HepG2 (cell line): ENCODE measurements around the gene PCCB.
"Not testable (repeated sequence)": the region's sequence is repeated elsewhere in the genome, so short reads cannot be mapped to it uniquely, and the experiment has no call there.

ENCODE experiments used
- BHLHE40 ChIP-seq: IDR thresholded peaks from 2 replicates; pipeline ENCODE4 v1.6.1; 2011; ENCODE audit warnings: low read length, improper control_type of control experiment
- BRCA1 ChIP-seq: sonication (generic); formaldehyde crosslinking; IDR thresholded peaks from 2 replicates; pipeline ENCODE4 v1.4.0; 2020; ENCODE audit warnings: missing genetic modification reagents
- MYPOP ChIP-seq: sonication (generic); formaldehyde crosslinking; IDR thresholded peaks from 2 replicates; pipeline ENCODE4 v1.8.1; 2023; ENCODE audit warnings: mild to moderate bottlenecking, moderate library complexity, missing genetic modification reagents
- NFIB ChIP-seq: sonication (generic); formaldehyde crosslinking; IDR thresholded peaks from 2 replicates; pipeline ENCODE4 v1.9.0; 2021; ENCODE audit warnings: missing genetic modification reagents, mild to moderate bottlenecking, borderline replicate concordance
- RNF2 ChIP-seq: fragments of 450-650 bp; conservative IDR thresholded peaks from 2 replicates; pipeline ENCODE4 v1.6.1; 2016; ENCODE audit warnings: low read depth
- TARDBP ChIP-seq: sonication (generic); formaldehyde crosslinking; IDR thresholded peaks from 2 replicates; pipeline ENCODE4 v1.8.0; 2022; ENCODE audit warnings: mild to moderate bottlenecking, missing genetic modification reagents
- ZNF224 ChIP-seq: sonication (generic); formaldehyde crosslinking; IDR thresholded peaks from 2 replicates; pipeline ENCODE4 v1.5.0; 2020; ENCODE audit warnings: mild to moderate bottlenecking, missing genetic modification reagents

DNA sequence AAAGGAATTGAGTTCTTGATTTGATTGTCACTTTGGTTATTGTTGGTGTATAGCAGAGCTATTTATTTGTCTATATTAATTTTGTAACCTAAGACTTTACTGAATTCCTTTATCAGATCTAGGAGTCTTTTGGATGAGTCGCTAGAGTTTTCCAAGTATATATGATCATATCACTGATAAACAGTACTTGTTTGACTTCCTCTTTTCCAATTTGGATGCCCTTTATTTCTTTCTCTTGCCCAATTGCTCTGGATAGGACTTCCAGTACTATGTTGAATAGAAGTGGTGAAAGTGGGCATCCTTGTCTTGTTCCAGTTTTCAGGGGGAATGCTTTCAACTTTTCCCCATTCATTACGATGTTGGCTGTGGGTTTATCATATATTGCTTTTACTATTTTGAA is 21.5 kb downstream of the PCCB start:
- not testable (repeated sequence) for TF ChIP-seq BHLHE40; RNF2; BRCA1 (CRISPR knock-in tag); ZNF224 (CRISPR knock-in tag); TARDBP (CRISPR knock-in tag); NFIB (CRISPR knock-in tag); MYPOP (CRISPR knock-in tag)
